ENCODE results near the gene HSPA1L.
A peak's percentile ranks its signal among the peaks of the same experiment; 100 is the strongest.
"Not testable (repeated sequence)": the region's sequence is repeated elsewhere in the genome, so short reads cannot be mapped to it uniquely, and the experiment has no call there.

Gene HSPA1L

DNA sequence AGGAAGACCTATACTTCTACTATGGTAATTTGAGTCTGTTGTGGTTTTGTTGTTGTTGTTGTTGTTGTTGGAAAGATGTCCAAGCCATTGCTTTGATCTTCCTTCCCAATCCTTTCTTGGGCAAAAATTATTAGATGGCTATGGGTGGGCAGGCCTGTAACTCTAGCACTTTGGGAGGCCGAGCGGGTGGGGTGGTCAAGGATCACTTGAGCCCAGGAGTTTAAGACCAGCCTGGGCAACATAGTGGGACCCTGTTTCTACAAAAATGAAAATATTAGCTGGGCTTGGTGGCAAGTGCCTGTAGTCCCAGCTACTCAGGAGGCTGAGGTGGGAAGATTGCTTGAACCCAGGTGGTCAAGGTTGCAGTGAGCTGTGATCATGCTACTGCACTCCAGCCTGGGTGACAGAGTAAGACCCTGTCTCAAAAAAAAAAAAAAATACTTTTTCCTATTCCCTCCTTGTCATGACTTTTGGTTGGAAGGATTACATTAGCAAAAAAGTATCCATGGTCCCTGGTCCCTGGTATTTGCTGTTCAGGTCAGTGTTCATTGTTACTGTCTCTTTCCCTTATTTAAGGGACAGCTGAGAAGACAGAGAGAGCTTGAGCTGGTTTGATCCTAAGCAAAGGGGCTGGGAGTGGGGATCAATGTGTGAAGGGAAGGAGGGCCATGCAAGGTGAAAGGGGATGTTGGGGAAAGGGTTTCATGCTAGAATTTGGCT is 35.8 kb upstream of the HSPA1L start:
- Mint-ChIP-seq H3K4me3 (no peak overlapping the region), H3K36me3 (ENCODE audit: low read depth) (peaks cover 21% of the 10 kb centered on the region), H3K27me3 (ENCODE audit: low read depth, poor library complexity) (peaks cover 7% of the 10 kb centered on the region), H3K9me3 (peaks cover 17% of the 10 kb centered on the region), H3K4me1 (peaks cover 12% of the 10 kb centered on the region), H3K27ac (peak overlapping the region; percentile 66)
- DNase-seq = no peak
- TF ChIP-seq, protein P1, sequence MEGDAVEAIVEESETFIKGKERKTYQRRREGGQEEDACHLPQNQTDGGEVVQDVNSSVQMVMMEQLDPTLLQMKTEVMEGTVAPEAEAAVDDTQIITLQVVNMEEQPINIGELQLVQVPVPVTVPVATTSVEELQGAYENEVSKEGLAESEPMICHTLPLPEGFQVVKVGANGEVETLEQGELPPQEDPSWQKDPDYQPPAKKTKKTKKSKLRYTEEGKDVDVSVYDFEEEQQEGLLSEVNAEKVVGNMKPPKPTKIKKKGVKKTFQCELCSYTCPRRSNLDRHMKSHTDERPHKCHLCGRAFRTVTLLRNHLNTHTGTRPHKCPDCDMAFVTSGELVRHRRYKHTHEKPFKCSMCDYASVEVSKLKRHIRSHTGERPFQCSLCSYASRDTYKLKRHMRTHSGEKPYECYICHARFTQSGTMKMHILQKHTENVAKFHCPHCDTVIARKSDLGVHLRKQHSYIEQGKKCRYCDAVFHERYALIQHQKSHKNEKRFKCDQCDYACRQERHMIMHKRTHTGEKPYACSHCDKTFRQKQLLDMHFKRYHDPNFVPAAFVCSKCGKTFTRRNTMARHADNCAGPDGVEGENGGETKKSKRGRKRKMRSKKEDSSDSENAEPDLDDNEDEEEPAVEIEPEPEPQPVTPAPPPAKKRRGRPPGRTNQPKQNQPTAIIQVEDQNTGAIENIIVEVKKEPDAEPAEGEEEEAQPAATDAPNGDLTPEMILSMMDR (IDR thresholded peaks at IDR 0.05) = no peak

DNA sequence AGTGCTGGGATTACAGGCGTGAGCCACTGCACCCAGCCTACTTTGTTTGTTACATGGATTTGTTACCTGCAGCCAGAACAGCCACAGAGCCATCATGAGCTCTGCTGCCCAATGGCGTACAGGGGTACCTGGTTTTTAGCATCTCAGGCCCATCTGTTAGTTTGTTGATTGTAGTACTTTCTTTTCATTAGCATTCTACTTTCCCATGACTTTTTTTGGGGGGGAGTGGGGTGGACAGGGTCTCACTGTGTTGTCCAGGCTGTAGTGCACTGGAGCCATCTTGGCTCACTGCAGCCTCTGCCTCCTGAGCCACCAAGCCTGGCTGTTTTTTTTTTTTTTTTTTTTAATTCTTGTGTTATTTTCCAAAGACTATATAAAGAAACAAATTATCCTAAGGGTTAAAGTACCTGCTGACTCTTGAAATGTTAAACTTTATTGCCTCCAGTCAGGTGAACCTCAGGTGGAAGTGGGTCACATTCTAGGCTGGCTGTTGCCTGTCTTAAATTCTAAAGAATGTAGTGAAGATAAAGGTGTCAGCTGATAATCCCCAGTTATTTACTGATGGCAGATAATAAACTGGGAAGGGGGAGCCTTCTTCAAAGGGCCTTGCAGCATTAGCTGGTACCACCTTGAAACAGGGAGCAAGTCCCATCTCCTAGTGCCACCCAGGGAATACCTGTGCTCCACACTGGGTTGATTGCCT is 32.3 kb upstream of the HSPA1L start:
- peaks cover 12% of the 10 kb centered on the region for H3K4me1 Mint-ChIP-seq
- H3K27me3 Mint-ChIP-seq (ENCODE audit: low read depth, poor library complexity) = peaks cover 9% of the 10 kb centered on the region
- no peak overlapping the region for H3K4me3 Mint-ChIP-seq
- no peak for DNase-seq
- TF ChIP-seq, protein P1 (IDR thresholded peaks at IDR 0.05) = no peak
- no peak overlapping the region for H3K27ac Mint-ChIP-seq
- H3K9me3 Mint-ChIP-seq = peaks cover under 1% of the 10 kb centered on the region
- peaks cover 6% of the 10 kb centered on the region for H3K36me3 Mint-ChIP-seq (ENCODE audit: low read depth)

GRCh38 chr6:31844507-31844906 is 29.4 kb upstream of the HSPA1L start:
- TF ChIP-seq, protein P1 (IDR thresholded peaks at IDR 0.05) = no peak
- Mint-ChIP-seq H3K36me3 (ENCODE audit: low read depth) (peaks cover 22% of the 10 kb centered on the region), H3K9me3 (no peaks in the 10 kb centered on the region), H3K4me3 (no peak overlapping the region), H3K27me3 (ENCODE audit: low read depth, poor library complexity) (peaks cover 9% of the 10 kb centered on the region), H3K4me1 (peaks cover under 1% of the 10 kb centered on the region), H3K27ac (peak overlapping the region; percentile 59)
- DNase-seq = no peak

DNA sequence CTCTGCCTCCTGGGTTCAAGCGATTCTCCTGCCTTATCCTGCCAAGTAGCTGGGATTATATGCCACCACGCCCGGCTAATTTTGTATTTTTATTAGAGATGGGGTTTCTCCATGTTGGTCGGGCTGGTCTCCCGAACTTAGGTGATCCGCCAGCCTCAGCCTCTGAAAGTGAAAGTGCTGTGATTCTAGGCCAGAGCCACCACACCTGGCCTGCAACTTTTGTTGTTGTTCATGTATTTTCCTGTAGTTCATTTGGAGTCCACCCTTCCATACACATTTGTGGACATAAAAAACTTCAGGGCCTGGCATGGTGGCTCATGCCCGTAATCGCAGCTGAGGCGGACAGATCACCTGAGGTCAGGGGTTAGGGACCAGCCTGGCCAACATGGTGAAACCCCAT is 27.0 kb upstream of the HSPA1L start:
- Mint-ChIP-seq H3K27me3 (ENCODE audit: low read depth, poor library complexity) (peaks cover 6% of the 10 kb centered on the region), H3K4me1 (peaks cover 15% of the 10 kb centered on the region), H3K36me3 (ENCODE audit: low read depth) (peaks cover 39% of the 10 kb centered on the region), H3K9me3 (no peaks in the 10 kb centered on the region), H3K4me3 (no peak overlapping the region), H3K27ac (peak overlapping the region; percentile 51)
- no peak for DNase-seq
- TF ChIP-seq, protein P1 (IDR thresholded peaks at IDR 0.05) = no peak

DNA sequence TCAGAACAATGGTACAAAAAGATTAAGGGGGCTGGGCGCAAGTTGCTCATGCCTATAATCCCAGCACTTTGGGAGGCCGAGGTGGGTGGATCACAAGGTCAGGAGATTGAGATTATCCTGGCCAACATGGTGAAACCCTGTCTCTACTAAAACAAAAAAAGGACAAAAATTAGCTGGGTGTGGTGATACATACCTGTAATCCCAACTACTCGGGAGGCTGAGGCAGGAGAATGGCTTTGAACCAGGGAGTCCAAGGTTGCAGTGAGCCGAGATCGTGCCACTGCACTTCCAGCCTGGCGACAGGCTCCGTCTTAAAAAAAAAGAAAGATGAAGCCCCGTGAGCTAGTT is 24.7 kb upstream of the HSPA1L start:
- DNase-seq; H3K27ac Mint-ChIP-seq; H3K9me3 Mint-ChIP-seq; H3K27me3 Mint-ChIP-seq (ENCODE audit: low read depth, poor library complexity): not testable (repeated sequence)
- Mint-ChIP-seq H3K4me3 (peak overlapping the region; percentile 62), H3K36me3 (ENCODE audit: low read depth) (peaks cover 55% of the 10 kb centered on the region), H3K4me1 (peaks cover 35% of the 10 kb centered on the region)

- Mint-ChIP-seq H3K4me1 (peaks cover 42% of the 10 kb centered on the region), H3K9me3 (no peaks in the 10 kb centered on the region), H3K4me3 (peak overlapping the region; percentile 62), H3K27me3 (ENCODE audit: low read depth, poor library complexity) (peaks cover 8% of the 10 kb centered on the region), H3K36me3 (ENCODE audit: low read depth) (peaks cover 55% of the 10 kb centered on the region), H3K27ac (no peak overlapping the region)
- DNase-seq = no peak
- TF ChIP-seq, protein P1 (IDR thresholded peaks at IDR 0.05) = no peak
Observed at GRCh38 chr6:31838968-31839367, 23.9 kb upstream of the HSPA1L start.

- not testable (repeated sequence) for DNase-seq; H3K27me3 Mint-ChIP-seq (ENCODE audit: low read depth, poor library complexity); H3K27ac Mint-ChIP-seq; H3K9me3 Mint-ChIP-seq
- Mint-ChIP-seq H3K4me3 (peak overlapping the region; percentile 99), H3K36me3 (ENCODE audit: low read depth) (peaks cover 55% of the 10 kb centered on the region), H3K4me1 (peaks cover 42% of the 10 kb centered on the region)
Observed at GRCh38 chr6:31838114-31838553, 23.1 kb upstream of the HSPA1L start.

Measured in nephron progenitor cell (in vitro differentiated cells).